K562 (cell line): ENCODE results near the gene FASTKD3. TPM values are rescaled to one million over a fixed set of nuclear protein-coding genes. Genes with fewer than 3 reads are reported as not detected.

Experiments
- ATAC-seq: fragments of 200-7000 bp; cut with Tn5 transposase; 3 replicates; pipeline ENCODE4 v1.9.1; 2020; ENCODE audit warnings: moderate library complexity
- BruUV-seq: library from RNA; stranded (reverse); fragments of 400-500 nt; replicated peaks from 2 replicates; lab custom pipeline; 2021; lab: Mats Ljungman, UMichigan
- CTCF ChIA-PET: fragments of 300-600 bp; formaldehyde crosslinking; extraction: SDS; loops from one replicate; lab custom pipeline; 2021; ENCODE audit warnings: low intra/inter-chr PET ratio; lab: Yijun Ruan, JAX
- POLR2A ChIA-PET: fragments of 300-600, 350-650 bp; sonication (Branson Sonifier 250); formaldehyde crosslinking; extraction: SDS; loops from one replicate; lab custom pipeline; 2021; ENCODE audit warnings: antibody characterized with exemption, inconsistent platforms; lab: Yijun Ruan, JAX
- DNase-seq, 4 experiments: peaks; one replicate each; pipeline versions ENCODE4 v3.0.0 to v3.0.0-alpha.2; 2011 to 2018; ENCODE audit warnings: low spot score in 3 of 4, mixed read lengths in 3 of 4; ENCODE audit errors: extremely low read depth in 1 of 4
- FAIRE-seq: peaks from 2 replicates; lab custom pipeline; 2011; peaks lifted over from hg19 to GRCh38; lab: Jason Lieb, UNC
- H2AFZ ChIP-seq: 2 replicates; pipeline ENCODE4 v1.6.0; 2011; ENCODE audit warnings: low read depth, low read length, control low read depth, inconsistent platforms
- H3K27ac ChIP-seq: fragments of 200-600 bp; 3 replicates; pipeline ENCODE4 v1.8.0; 2011; ENCODE audit warnings: low read depth, mild to moderate bottlenecking, control low read depth, inconsistent platforms, low read length, moderate library complexity, mixed read lengths; ENCODE audit errors: extremely low read depth
- H3K27me3 ChIP-seq, 2 experiments: fragments of 300-600 bp in 1 of 2; 2 replicates in 1 of 2; 3 replicates in 1 of 2; pipeline versions ENCODE4 v1.6.0 to v1.8.0; 2011; ENCODE audit warnings: inconsistent platforms in 2 of 2, low read length in 2 of 2, mild to moderate bottlenecking in 1 of 2, mixed read lengths in 1 of 2, moderate library complexity in 1 of 2; ENCODE audit not compliant: control insufficient read depth in 2 of 2, insufficient read depth in 2 of 2
- H3K36me3 ChIP-seq: fragments of 300-600 bp; 3 replicates; pipeline ENCODE4 v1.8.0; 2011; ENCODE audit warnings: mild to moderate bottlenecking, low read length, inconsistent platforms; ENCODE audit not compliant: control insufficient read depth, insufficient read depth
- H3K4me1 ChIP-seq, 2 experiments: fragments of 200-600 bp in 1 of 2; replicated peaks in 1 of 2; 2 replicates in 1 of 2; 3 replicates in 1 of 2; pipeline versions ENCODE4 v1.5.1 to v1.8.0; 2011; ENCODE audit warnings: inconsistent platforms in 2 of 2, low read length in 2 of 2, mild to moderate bottlenecking in 1 of 2, mixed read lengths in 1 of 2, moderate library complexity in 1 of 2; ENCODE audit not compliant: control insufficient read depth in 2 of 2, insufficient read depth in 2 of 2
- H3K4me2 ChIP-seq: 2 replicates; pipeline ENCODE4 v1.6.1; 2011; ENCODE audit warnings: low read length, control low read depth, inconsistent platforms, mixed read lengths; ENCODE audit not compliant: insufficient read depth
- H3K4me3 ChIP-seq: fragments of 200-600 bp; sonication (generic), shearing (Covaris generic); 2 replicates; pipeline ENCODE4 v1.5.1; 2016; ENCODE audit warnings: control low read depth, inconsistent platforms
- H3K79me2 ChIP-seq: fragments of 200-600 bp; 3 replicates; pipeline ENCODE4 v1.8.0; 2011; ENCODE audit warnings: low read length, inconsistent platforms; ENCODE audit not compliant: control insufficient read depth, insufficient read depth
- H3K9ac ChIP-seq, 2 experiments: 2 replicates each; pipeline versions ENCODE4 v1.6.0 to v1.6.1; 2011; ENCODE audit warnings: low read depth in 2 of 2, low read length in 2 of 2, control low read depth in 1 of 2, inconsistent platforms in 1 of 2, mild to moderate bottlenecking in 1 of 2, mixed read lengths in 1 of 2; ENCODE audit not compliant: insufficient read depth in 1 of 2
- H3K9me1 ChIP-seq: one replicate; pipeline ENCODE4 v1.6.0; 2011; ENCODE audit warnings: inconsistent platforms, mild to moderate bottlenecking, low read length, moderate library complexity; ENCODE audit not compliant: control insufficient read depth, insufficient read depth
- H3K9me3 ChIP-seq: replicated peaks from 2 replicates; pipeline ENCODE4 v1.5.1; 2011; ENCODE audit warnings: low read depth, low read length, inconsistent platforms; ENCODE audit not compliant: control insufficient read depth, insufficient read depth
- H4K20me1 ChIP-seq: replicated peaks from 2 replicates; pipeline ENCODE4 v1.6.1; 2011; ENCODE audit warnings: low read length, inconsistent platforms, mixed read lengths; ENCODE audit not compliant: control insufficient read depth, insufficient read depth
- BRD9 ChIP-seq: fragments of 450-650 bp; IDR thresholded peaks from 2 replicates; pipeline ENCODE4 v1.6.1; 2018; ENCODE audit warnings: low read depth; ENCODE audit not compliant: partially characterized antibody
- C11orf30 ChIP-seq: fragments of 450-650 bp; IDR thresholded peaks from 2 replicates; pipeline ENCODE4 v1.6.1; 2016; ENCODE audit warnings: low read depth, mild to moderate bottlenecking
- HLTF ChIP-seq: fragments of 450-650 bp; IDR thresholded peaks from 2 replicates; pipeline ENCODE4 v1.6.1; 2016
- MAFG ChIP-seq: fragments of 450-650 bp; conservative IDR thresholded peaks from 2 replicates; pipeline ENCODE4 v1.6.1; 2016; ENCODE audit warnings: missing genetic modification characterization, missing compliant biosample characterization
- STAG1 ChIP-seq: sonication (generic); formaldehyde crosslinking; IDR thresholded peaks from 2 replicates; pipeline ENCODE4 v1.5.0; 2020; ENCODE audit warnings: missing genetic modification reagents, borderline replicate concordance
- UBTF ChIP-seq, 2 experiments: IDR thresholded peaks; 2 replicates each; pipeline ENCODE4 v1.6.1; 2012; ENCODE audit warnings: improper control_type of control experiment in 2 of 2, low read depth in 2 of 2, low read length in 2 of 2, borderline replicate concordance in 1 of 2
- ZNF316 ChIP-seq: fragments of 450-650 bp; IDR thresholded peaks from 2 replicates; pipeline ENCODE4 v1.6.1; 2016
- WGBS: fragments of 100-300 bp; shearing (Covaris generic); methylation state at CpG from one replicate; pipeline ENCODE4 v1.1.6; 2016; ENCODE audit warnings: low coverage, mixed read lengths; ENCODE audit not compliant: insufficient coverage; ENCODE audit errors: missing lambda C conversion rate; 5-methylcytosine and 5-hydroxymethylcytosine counted together
- in situ Hi-C: fragments of 300-500 bp; cut with MboI; formaldehyde crosslinking; loops from 4 replicates; pipeline ENCODE4 v1.15.0; 2018; ENCODE audit warnings: inconsistent platforms, mixed read lengths
- intact Hi-C: fragments of 100-400 bp; cut with micrococcal nuclease; formaldehyde crosslinking; loops from 2 replicates; pipeline ENCODE4 v1.14.2; 2022
- polyA plus RNA-seq, 8 experiments: library from polyadenylated mRNA; depleted of rRNA in 4 of 8; stranded (reverse) in 5 of 8; unstranded in 3 of 8; fragments of >200 nt; fragmentation: Nextera tagmentation in 2 of 8; fragmentation: Illumina TruSeq in 1 of 8; extraction: Ambion mirVana in 2 of 8; extraction: Trizol in 1 of 8; gene quantifications; 2 replicates each; pipeline versions ENCODE4 v1.2.1 to v1.2.3, GENCODE V29; 2011 to 2014; ENCODE audit warnings: inconsistent platforms in 1 of 8, missing spikeins in 1 of 8
- total RNA-seq, 7 experiments: library from RNA; depleted of rRNA in 6 of 7; stranded (reverse); fragments of >200 nt in 6 of 7; fragmentation: Illumina TruSeq in 2 of 7; extraction: Trizol in 2 of 7; gene quantifications; 2 replicates each; pipeline versions ENCODE4 v1.2.1 to v1.2.3, GENCODE V29; 2011 to 2021; ENCODE audit warnings: low replicate concordance in 1 of 7

The FASTKD3 gene
- total and polyA plus RNA-seq, 9 of the 15 experiments (the other 6 are each of a cell fraction or from before 2014, with no cell fraction given), result 17.1 to 149 (median 47.5) TPM

- FAIRE-seq, result no peak
- ChIA-PET POLR2A (interaction anchor here (1.0 kb wide), 1 partner anchor 11 kb away, joined by 3 read pairs; no protein-coding TSS in a partner anchor), CTCF (no interaction called here)
- Histone ChIP-seq H3K79me2 (no peaks in the 10 kb centered on the region), H2AFZ (no peak overlapping the region), H4K20me1 (no peaks in the 10 kb centered on the region), H3K27ac (no peak overlapping the region), H3K4me1 (no peaks in the 10 kb centered on the region), H3K36me3 (no peaks in the 10 kb centered on the region), H3K9me3 (no peaks in the 10 kb centered on the region), H3K4me3 (no peak overlapping the region), H3K4me2 (no peak overlapping the region), H3K9ac (no peak overlapping the region), H3K9me1 (no peaks in the 10 kb centered on the region), H3K27me3 (peaks cover 2 to 10% of the 10 kb centered on the region in 2 experiments; a peak in 1 of 5 replicates)
- in situ Hi-C loops (no loop called here), intact Hi-C loops (no loop called here)
- ATAC-seq, result no peak
- DNase-seq, result no peak
- WGBS, result 2% methylated on average over 4 of the region's 4 CpGs
- BruUV-seq, result no TSS peak
- TF ChIP-seq STAG1 (CRISPR knock-in tag), result no peak
- peak; percentile 39; the same call in 1 of the 2 replicates for TF ChIP-seq MAFG (tag)
- no peak for TF ChIP-seq UBTF (IDR thresholded peaks at IDR 0.05; ENCODE audit: borderline replicate concordance in 1 of 2, low read depth in 2 of 2, low read length in 2 of 2)
- TF ChIP-seq C11orf30, result peak; percentile 45; the same call in 1 of the 2 replicates
- TF ChIP-seq HLTF, result no peak
- no peak for TF ChIP-seq BRD9
- TF ChIP-seq ZNF316, result peak; percentile 57
Observed at GRCh38 chr5:7834982-7835381, 33.8 kb downstream of the FASTKD3 start.
